ENCODE data around the gene PER1. TPM values are rescaled to one million over a fixed set of nuclear protein-coding genes. Genes with fewer than 3 reads are reported as not detected.

Gene PER1
- total RNA-seq, 2 experiments from 2014 or later = 15.4 to 48.0 TPM

DNA sequence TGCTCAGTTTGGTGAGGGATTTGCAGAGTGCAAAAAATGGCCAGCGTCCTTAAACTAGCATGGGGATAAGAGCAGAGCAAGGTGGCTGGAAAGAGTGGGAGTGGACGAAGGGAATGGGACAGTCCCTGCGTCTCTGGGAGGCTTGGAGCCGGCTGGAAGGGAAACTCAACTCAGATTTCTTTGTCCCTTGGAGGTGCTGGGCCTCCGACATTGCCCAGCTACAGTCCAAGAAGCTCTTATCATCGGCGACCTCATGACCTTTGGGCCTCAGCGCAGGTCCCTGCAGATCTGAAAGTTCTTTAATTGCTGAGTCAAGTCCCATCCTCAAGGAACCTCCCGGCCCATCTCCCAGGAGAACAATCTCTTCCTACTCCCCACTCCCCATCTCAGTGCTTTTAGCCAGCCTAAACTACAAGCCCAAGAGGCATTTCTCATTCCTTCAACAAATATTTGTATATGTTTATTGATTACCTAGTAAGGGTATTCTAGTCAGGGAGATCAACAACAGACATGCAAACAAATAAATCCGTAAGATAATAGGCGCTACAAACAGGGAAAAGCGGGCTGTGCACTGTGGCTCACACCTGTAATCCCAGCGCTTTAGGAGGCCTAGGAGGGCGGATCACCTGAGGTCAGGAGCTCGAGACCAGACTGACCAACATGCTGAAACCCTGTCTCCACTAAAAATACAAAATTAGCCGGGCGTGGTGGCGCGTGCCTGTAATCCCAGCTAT is 25.0 kb upstream of the PER1 start:
- Histone ChIP-seq H3K9me3 (ENCODE audit: low read length) (no peaks in the 10 kb centered on the region), H3K36me3 (ENCODE audit: insufficient read depth, low read length) (no peaks in the 10 kb centered on the region), H3K4me1 (ENCODE audit: insufficient read depth, low read length, poor library complexity, severe bottlenecking) (peaks cover 36% of the 10 kb centered on the region), H3K4me3 (ENCODE audit: low read depth, low read length, poor library complexity, severe bottlenecking) (peak overlapping the region; percentile 81), H4K20me1 (ENCODE audit: insufficient read depth, low read length) (no peaks in the 10 kb centered on the region), H3K4me2 (ENCODE audit: low read length) (peak overlapping the region; percentile 99), H3K79me2 (ENCODE audit: insufficient read depth, low read depth, low read length) (peaks cover 5% of the 10 kb centered on the region; the same call in 1 of the 2 replicates), H3K27ac (ENCODE audit: low read depth, low read length, poor library complexity, severe bottlenecking) (peak overlapping the region; percentile 91), H2AFZ (ENCODE audit: low read length) (peak overlapping the region; percentile 91), H3K9me2 (ENCODE audit: insufficient read depth, low read length) (no peaks in the 10 kb centered on the region)
- TF ChIP-seq CTCF (conservative IDR thresholded peaks at IDR 0.05; ENCODE audit: low read length) (no peak), EZH2phosphoT487 (IDR thresholded peaks at IDR 0.05; ENCODE audit: borderline replicate concordance, low read depth, low read length) (no peak)
- BruUV-seq (replicated peaks) = no TSS peak
- POLR2A ChIA-PET = interaction anchor here (0.5 to 1.1 kb wide), 3 partner anchors 21 to 87 kb away, joined by 3 to 4 read pairs (median 3); no protein-coding TSS in a partner anchor
- intact Hi-C loops (cut with micrococcal nuclease; ENCODE audit: unreplicated experiment) = no loop called here
- CTCF ChIA-PET (ENCODE audit: unreplicated experiment) = no interaction called here
- no peak for DNase-seq (ENCODE audit: low spot score)

DNA sequence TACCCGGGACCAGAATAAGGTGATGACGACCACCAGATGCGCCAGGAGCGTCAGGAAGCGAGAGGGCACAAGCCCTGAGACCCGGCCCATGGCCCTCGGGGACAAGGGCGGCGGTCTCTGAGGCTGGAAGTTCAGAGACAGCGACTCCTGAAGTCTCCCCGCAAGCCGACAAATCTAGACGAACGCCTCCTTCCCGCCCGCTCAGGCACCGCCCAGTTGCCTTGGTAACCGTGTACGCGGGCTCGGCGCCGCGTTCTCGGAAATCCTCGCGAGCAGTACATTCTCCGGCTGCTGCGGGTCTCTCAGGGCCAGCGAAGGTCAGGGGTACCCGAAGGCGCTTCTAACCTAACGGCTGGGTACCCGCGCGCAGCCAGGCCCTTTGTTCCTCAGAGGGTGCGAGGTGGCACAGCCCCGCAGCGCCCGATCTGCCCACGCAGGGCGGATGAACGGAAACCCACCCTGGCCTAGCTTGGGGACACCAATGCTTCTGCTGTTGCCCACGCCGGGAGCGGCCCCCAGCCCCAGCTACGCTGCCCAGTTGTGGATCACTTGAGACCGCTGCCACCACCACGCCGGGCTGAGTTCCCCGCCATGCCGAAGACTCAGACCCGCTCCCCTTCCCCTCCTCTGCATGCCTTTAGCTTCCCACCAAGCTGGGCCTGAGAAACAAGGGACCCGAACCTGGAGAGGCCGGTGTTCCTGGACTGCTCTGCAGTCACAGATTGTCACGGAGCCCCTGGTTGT is 24.2 kb upstream of the PER1 start, which contains the start of gene TMEM107:
Gene TMEM107, minus strand, starts transcription at position 184 of the 744 bp plus-strand sequence. Its CDS starts 94 bp downstream, at position 90.
- no peaks in the 10 kb centered on the region for H4K20me1 ChIP-seq (ENCODE audit: insufficient read depth, low read length)
- H3K9me3 ChIP-seq (ENCODE audit: low read length) = no peaks in the 10 kb centered on the region
- no TSS peak for BruUV-seq (replicated peaks)
- H3K79me2 ChIP-seq (ENCODE audit: insufficient read depth, low read depth, low read length) = peaks cover 5% of the 10 kb centered on the region; the same call in 1 of the 2 replicates
- H3K36me3 ChIP-seq (ENCODE audit: insufficient read depth, low read length) = no peaks in the 10 kb centered on the region
- intact Hi-C loops (cut with micrococcal nuclease; ENCODE audit: unreplicated experiment) = no loop called here
- peak within 1 kb of the TSS; percentile 99 for H3K4me2 ChIP-seq (ENCODE audit: low read length)
- peak within 1 kb of the TSS; percentile 91 for H2AFZ ChIP-seq (ENCODE audit: low read length)
- H3K4me1 ChIP-seq (ENCODE audit: insufficient read depth, low read length, poor library complexity, severe bottlenecking) = peaks cover 36% of the 10 kb centered on the region
- H3K4me3 ChIP-seq (ENCODE audit: low read depth, low read length, poor library complexity, severe bottlenecking) = peak within 1 kb of the TSS; percentile 81
- H3K27ac ChIP-seq (ENCODE audit: low read depth, low read length, poor library complexity, severe bottlenecking) = peak within 1 kb of the TSS; percentile 91
- no peaks in the 10 kb centered on the region for H3K9me2 ChIP-seq (ENCODE audit: insufficient read depth, low read length)
- ChIA-PET CTCF (ENCODE audit: unreplicated experiment) (no interaction called here), POLR2A (interaction anchor here (0.5 to 1.1 kb wide), 7 partner anchors 15 to 102 kb away, joined by 3 to 6 read pairs (median 3); partner anchors contain the start of gene CTC1)
- peak; percentile 91 for DNase-seq (ENCODE audit: low spot score)
- TF ChIP-seq CTCF (conservative IDR thresholded peaks at IDR 0.05; ENCODE audit: low read length) = no peak
